ENCODE measurements around the gene GALNT18.

GALNT18 gene

DNA sequence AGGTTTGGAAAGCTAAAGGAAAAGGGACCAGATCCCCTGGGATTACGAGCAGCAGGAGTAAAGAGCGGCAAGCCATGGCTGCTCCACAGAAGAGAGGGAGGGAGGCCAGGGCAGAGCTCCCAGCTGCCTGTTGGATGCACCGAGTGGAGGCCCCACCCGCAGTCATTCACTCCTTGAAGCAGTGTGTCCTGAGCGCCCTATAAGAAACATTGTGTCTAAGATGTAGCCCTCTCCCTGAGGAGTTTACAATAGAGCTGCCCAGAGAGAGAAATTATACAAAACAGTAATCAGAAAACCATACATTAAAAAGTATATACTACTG, 214.1 kb downstream of the GALNT18 start:
- Histone ChIP-seq H2AFZ (ENCODE audit: low read depth, low read length, severe bottlenecking) (no peak overlapping the region), H3K79me2 (ENCODE audit: insufficient read depth, low read length) (no peaks in the 10 kb centered on the region), H3K27me3 (ENCODE audit: low read length) (no peaks in the 10 kb centered on the region), H4K20me1 (ENCODE audit: low read depth, low read length) (no peaks in the 10 kb centered on the region), H3K27ac (ENCODE audit: low read depth, low read length) (no peak overlapping the region), H3K4me2 (ENCODE audit: low read depth, low read length, poor library complexity, severe bottlenecking) (no peak overlapping the region), H3K9me3 (ENCODE audit: insufficient read depth, low read length) (no peaks in the 10 kb centered on the region), H3K36me3 (ENCODE audit: low read length) (no peaks in the 10 kb centered on the region), H3F3A (ENCODE audit: insufficient read depth) (no peaks in the 10 kb centered on the region), H3K9ac (ENCODE audit: low read length) (no peak overlapping the region), H3K9me2 (replicated peaks; ENCODE audit: insufficient read depth, low read length) (no peaks in the 10 kb centered on the region), H3K4me3 (ENCODE audit: insufficient read depth, low read length, poor library complexity, severe bottlenecking) (no peak overlapping the region)
- TF ChIP-seq EZH2phosphoT487 (conservative IDR thresholded peaks at IDR 0.05; ENCODE audit: low read length), result no peak
- TF ChIP-seq, protein P1, sequence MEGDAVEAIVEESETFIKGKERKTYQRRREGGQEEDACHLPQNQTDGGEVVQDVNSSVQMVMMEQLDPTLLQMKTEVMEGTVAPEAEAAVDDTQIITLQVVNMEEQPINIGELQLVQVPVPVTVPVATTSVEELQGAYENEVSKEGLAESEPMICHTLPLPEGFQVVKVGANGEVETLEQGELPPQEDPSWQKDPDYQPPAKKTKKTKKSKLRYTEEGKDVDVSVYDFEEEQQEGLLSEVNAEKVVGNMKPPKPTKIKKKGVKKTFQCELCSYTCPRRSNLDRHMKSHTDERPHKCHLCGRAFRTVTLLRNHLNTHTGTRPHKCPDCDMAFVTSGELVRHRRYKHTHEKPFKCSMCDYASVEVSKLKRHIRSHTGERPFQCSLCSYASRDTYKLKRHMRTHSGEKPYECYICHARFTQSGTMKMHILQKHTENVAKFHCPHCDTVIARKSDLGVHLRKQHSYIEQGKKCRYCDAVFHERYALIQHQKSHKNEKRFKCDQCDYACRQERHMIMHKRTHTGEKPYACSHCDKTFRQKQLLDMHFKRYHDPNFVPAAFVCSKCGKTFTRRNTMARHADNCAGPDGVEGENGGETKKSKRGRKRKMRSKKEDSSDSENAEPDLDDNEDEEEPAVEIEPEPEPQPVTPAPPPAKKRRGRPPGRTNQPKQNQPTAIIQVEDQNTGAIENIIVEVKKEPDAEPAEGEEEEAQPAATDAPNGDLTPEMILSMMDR (IDR thresholded peaks at IDR 0.05; ENCODE audit: insufficient read depth, low read length, poor library complexity, severe bottlenecking), result no peak

DNA sequence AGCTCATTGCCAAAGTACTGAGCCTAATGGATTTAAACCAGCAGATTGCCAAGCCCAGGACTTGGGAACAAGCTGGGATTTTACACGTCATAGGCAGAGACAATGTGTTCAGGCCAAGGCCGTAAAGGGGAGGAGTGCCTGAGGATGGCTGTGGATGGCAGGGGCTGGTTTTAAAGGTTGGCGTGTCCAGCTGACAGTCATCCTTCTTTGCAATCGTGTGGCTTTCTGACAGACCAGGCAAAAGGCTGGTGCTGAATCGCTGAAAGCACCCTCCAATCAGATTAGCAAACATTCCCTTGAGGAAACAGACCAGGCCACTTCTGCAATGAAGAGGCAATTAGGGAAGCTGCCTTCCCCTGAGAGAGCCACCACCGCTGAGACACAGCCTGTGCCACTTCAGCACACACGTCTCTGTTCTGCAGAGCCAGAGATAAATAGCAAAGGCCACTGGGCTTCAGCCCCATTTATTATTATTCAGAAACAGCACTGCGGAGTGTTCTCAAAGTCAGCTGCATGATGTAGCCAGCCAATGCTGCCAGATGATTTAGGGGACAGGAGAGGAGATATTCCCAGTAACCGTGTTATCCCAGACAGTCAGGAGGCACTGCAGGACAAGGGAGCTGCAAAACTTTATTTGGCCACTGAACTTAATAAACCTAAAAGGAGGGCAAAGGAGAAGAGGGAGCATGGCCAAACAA, 214.6 kb downstream of the GALNT18 start:
- no peak overlapping the region for H3K27ac ChIP-seq (ENCODE audit: low read depth, low read length)
- H3K9me3 ChIP-seq (ENCODE audit: insufficient read depth, low read length), result no peaks in the 10 kb centered on the region
- H3K27me3 ChIP-seq (ENCODE audit: low read length), result no peaks in the 10 kb centered on the region
- H3K9ac ChIP-seq (ENCODE audit: low read length), result no peak overlapping the region
- H3F3A ChIP-seq (ENCODE audit: insufficient read depth), result no peaks in the 10 kb centered on the region
- no peaks in the 10 kb centered on the region for H3K9me2 ChIP-seq (replicated peaks; ENCODE audit: insufficient read depth, low read length)
- H3K4me2 ChIP-seq (ENCODE audit: low read depth, low read length, poor library complexity, severe bottlenecking), result no peak overlapping the region
- H3K36me3 ChIP-seq (ENCODE audit: low read length), result no peaks in the 10 kb centered on the region
- H4K20me1 ChIP-seq (ENCODE audit: low read depth, low read length), result no peaks in the 10 kb centered on the region
- H3K79me2 ChIP-seq (ENCODE audit: insufficient read depth, low read length), result no peaks in the 10 kb centered on the region
- TF ChIP-seq, protein P1 (IDR thresholded peaks at IDR 0.05; ENCODE audit: insufficient read depth, low read length, poor library complexity, severe bottlenecking), result no peak
- TF ChIP-seq EZH2phosphoT487 (conservative IDR thresholded peaks at IDR 0.05; ENCODE audit: low read length), result no peak
- no peak overlapping the region for H2AFZ ChIP-seq (ENCODE audit: low read depth, low read length, severe bottlenecking)
- no peak overlapping the region for H3K4me3 ChIP-seq (ENCODE audit: insufficient read depth, low read length, poor library complexity, severe bottlenecking)

DNA sequence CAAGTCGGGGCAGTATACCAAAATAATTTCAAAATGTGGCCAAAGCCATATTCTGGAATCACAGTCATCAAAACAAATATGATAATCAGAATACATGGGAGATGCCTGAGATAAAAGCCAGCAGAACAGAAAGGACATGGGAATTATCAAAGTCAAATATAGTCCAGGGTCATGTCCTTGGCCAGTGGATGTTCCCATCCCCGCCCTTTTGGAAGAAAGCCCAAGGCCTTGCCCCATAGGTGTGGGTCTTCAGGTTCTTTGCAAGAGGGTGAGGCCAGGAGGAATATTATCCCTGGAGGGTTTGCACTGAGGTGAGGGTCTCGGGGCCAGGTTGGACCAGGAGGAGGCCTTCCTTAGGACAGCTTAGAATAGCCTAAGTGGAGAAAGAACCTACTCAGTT, 215.2 kb downstream of the GALNT18 start:
- Histone ChIP-seq H3K9ac (ENCODE audit: low read length) (no peak overlapping the region), H3K36me3 (ENCODE audit: low read length) (no peaks in the 10 kb centered on the region), H3K9me2 (replicated peaks; ENCODE audit: insufficient read depth, low read length) (no peaks in the 10 kb centered on the region), H2AFZ (ENCODE audit: low read depth, low read length, severe bottlenecking) (no peak overlapping the region), H3K9me3 (ENCODE audit: insufficient read depth, low read length) (no peaks in the 10 kb centered on the region), H4K20me1 (ENCODE audit: low read depth, low read length) (no peaks in the 10 kb centered on the region), H3K27ac (ENCODE audit: low read depth, low read length) (no peak overlapping the region), H3K4me2 (ENCODE audit: low read depth, low read length, poor library complexity, severe bottlenecking) (no peak overlapping the region), H3K4me3 (ENCODE audit: insufficient read depth, low read length, poor library complexity, severe bottlenecking) (no peak overlapping the region), H3F3A (ENCODE audit: insufficient read depth) (no peaks in the 10 kb centered on the region), H3K79me2 (ENCODE audit: insufficient read depth, low read length) (no peaks in the 10 kb centered on the region), H3K27me3 (ENCODE audit: low read length) (no peaks in the 10 kb centered on the region)
- TF ChIP-seq, protein P1 (IDR thresholded peaks at IDR 0.05; ENCODE audit: insufficient read depth, low read length, poor library complexity, severe bottlenecking), result no peak
- no peak for TF ChIP-seq EZH2phosphoT487 (conservative IDR thresholded peaks at IDR 0.05; ENCODE audit: low read length)

Measured in SU-DHL-6 (cell line).